ENCODE data around the gene PCDH9. TPM values are rescaled to one million over a fixed set of nuclear protein-coding genes. Genes with fewer than 3 reads are reported as not detected.

PCDH9 gene
- total RNA-seq, 1 donor from 2014 or later, result 9.8 TPM

- Mint-ChIP-seq H3K9me3 (ENCODE audit: low read depth) (no peaks in the 10 kb centered on the region), H3K4me3 (ENCODE audit: unreplicated experiment) (no peak overlapping the region), H3K4me1 (ENCODE audit: low read depth) (no peaks in the 10 kb centered on the region), H3K27me3 (ENCODE audit: low read depth) (no peaks in the 10 kb centered on the region), H3K36me3 (ENCODE audit: low read depth) (no peaks in the 10 kb centered on the region), H3K27ac (ENCODE audit: unreplicated experiment) (no peak overlapping the region)
- DNase-seq (ENCODE audit: low spot score), result no peak
- TF ChIP-seq, protein P1, sequence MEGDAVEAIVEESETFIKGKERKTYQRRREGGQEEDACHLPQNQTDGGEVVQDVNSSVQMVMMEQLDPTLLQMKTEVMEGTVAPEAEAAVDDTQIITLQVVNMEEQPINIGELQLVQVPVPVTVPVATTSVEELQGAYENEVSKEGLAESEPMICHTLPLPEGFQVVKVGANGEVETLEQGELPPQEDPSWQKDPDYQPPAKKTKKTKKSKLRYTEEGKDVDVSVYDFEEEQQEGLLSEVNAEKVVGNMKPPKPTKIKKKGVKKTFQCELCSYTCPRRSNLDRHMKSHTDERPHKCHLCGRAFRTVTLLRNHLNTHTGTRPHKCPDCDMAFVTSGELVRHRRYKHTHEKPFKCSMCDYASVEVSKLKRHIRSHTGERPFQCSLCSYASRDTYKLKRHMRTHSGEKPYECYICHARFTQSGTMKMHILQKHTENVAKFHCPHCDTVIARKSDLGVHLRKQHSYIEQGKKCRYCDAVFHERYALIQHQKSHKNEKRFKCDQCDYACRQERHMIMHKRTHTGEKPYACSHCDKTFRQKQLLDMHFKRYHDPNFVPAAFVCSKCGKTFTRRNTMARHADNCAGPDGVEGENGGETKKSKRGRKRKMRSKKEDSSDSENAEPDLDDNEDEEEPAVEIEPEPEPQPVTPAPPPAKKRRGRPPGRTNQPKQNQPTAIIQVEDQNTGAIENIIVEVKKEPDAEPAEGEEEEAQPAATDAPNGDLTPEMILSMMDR (IDR thresholded peaks at IDR 0.05), result no peak
Measured at GRCh38 chr13:66335626-66336025, 894.5 kb downstream of the PCDH9 start.

DNA sequence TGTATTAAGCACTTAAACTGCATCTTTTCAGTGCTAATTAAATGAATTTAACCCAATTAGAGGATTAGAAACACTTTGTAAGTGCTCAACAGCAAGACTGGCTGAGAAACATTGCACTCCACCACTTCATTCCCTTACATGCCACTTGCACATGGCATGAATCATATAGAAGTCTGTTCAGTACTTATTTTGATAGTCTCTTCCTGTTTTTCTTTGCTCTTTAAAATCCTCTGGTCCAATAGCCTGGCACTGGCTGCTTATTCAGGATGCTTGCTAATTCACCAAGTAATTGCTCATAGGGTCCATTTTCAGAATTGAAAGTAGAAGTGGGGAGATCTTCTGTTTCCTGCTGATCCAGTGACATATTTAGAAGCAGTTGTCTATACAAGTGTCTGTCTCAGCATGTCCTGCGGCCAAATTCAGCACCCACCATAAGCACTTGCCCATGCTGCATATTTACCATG lies 900.1 kb downstream of the PCDH9 start:
- H3K4me3 Mint-ChIP-seq (ENCODE audit: unreplicated experiment), result no peak overlapping the region
- H3K27ac Mint-ChIP-seq (ENCODE audit: unreplicated experiment), result peak overlapping the region; percentile 38
- no peaks in the 10 kb centered on the region for H3K36me3 Mint-ChIP-seq (ENCODE audit: low read depth)
- peaks cover 17% of the 10 kb centered on the region for H3K4me1 Mint-ChIP-seq (ENCODE audit: low read depth)
- no peaks in the 10 kb centered on the region for H3K9me3 Mint-ChIP-seq (ENCODE audit: low read depth)
- TF ChIP-seq, protein P1 (IDR thresholded peaks at IDR 0.05), result no peak
- H3K27me3 Mint-ChIP-seq (ENCODE audit: low read depth), result no peaks in the 10 kb centered on the region
- no peak for DNase-seq (ENCODE audit: low spot score)

DNA sequence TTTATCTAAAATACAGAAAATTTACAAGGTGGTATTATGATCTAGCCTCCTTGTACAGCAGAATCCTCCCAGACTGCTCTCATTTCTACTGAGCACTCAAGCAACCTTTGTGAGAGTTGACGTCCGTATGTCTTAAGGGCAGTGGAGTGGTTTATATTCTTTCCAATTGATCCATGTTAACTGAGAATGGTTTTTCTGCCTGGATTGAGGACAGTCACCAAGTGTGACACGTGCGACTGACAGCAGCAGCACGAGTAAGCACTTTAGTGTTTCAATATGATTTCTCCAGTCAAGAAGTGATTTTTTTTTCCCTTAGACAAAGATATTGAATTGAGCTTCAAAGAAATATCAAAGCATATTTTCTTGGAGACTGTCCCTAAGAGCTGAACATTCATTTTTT lies 901.7 kb downstream of the PCDH9 start:
- no peak for DNase-seq (ENCODE audit: low spot score)
- H3K9me3 Mint-ChIP-seq (ENCODE audit: low read depth), result no peaks in the 10 kb centered on the region
- H3K4me3 Mint-ChIP-seq (ENCODE audit: unreplicated experiment), result no peak overlapping the region
- TF ChIP-seq, protein P1 (IDR thresholded peaks at IDR 0.05), result no peak
- H3K27me3 Mint-ChIP-seq (ENCODE audit: low read depth), result no peaks in the 10 kb centered on the region
- no peak overlapping the region for H3K27ac Mint-ChIP-seq (ENCODE audit: unreplicated experiment)
- H3K36me3 Mint-ChIP-seq (ENCODE audit: low read depth), result no peaks in the 10 kb centered on the region
- H3K4me1 Mint-ChIP-seq (ENCODE audit: low read depth), result peaks cover 25% of the 10 kb centered on the region

GRCh38 chr13:66323745-66324347 lies 906.3 kb downstream of the PCDH9 start:
- H3K4me1 Mint-ChIP-seq (ENCODE audit: low read depth), result peaks cover 20% of the 10 kb centered on the region
- DNase-seq (ENCODE audit: low spot score), result no peak
- no peaks in the 10 kb centered on the region for H3K27me3 Mint-ChIP-seq (ENCODE audit: low read depth)
- TF ChIP-seq, protein P1 (IDR thresholded peaks at IDR 0.05), result no peak
- H3K4me3 Mint-ChIP-seq (ENCODE audit: unreplicated experiment), result no peak overlapping the region
- H3K27ac Mint-ChIP-seq (ENCODE audit: unreplicated experiment), result no peak overlapping the region
- no peaks in the 10 kb centered on the region for H3K36me3 Mint-ChIP-seq (ENCODE audit: low read depth)
- no peaks in the 10 kb centered on the region for H3K9me3 Mint-ChIP-seq (ENCODE audit: low read depth)

DNA sequence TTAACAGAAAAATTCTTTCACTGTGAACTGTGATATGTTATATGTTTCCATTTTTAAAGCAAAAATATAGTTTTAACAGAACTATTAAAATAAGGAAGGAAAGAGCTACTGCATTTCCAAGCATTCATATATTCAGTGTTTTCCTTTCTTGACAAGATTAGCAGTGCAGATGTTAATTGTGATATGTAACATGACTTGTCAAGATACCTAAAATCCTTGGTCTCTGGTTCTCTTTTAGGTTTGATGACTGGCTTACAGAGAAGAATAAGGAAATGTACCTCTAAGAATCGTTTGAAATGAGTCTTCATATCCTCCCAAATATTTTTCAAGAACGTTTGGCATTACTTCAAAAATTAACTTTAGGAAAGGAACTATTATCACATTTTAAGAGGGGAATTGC lies 907.2 kb downstream of the PCDH9 start:
- no peak overlapping the region for H3K27ac Mint-ChIP-seq (ENCODE audit: unreplicated experiment)
- no peaks in the 10 kb centered on the region for H3K27me3 Mint-ChIP-seq (ENCODE audit: low read depth)
- H3K4me1 Mint-ChIP-seq (ENCODE audit: low read depth), result peaks cover 20% of the 10 kb centered on the region
- no peak overlapping the region for H3K4me3 Mint-ChIP-seq (ENCODE audit: unreplicated experiment)
- H3K9me3 Mint-ChIP-seq (ENCODE audit: low read depth), result no peaks in the 10 kb centered on the region
- no peaks in the 10 kb centered on the region for H3K36me3 Mint-ChIP-seq (ENCODE audit: low read depth)
- DNase-seq (ENCODE audit: low spot score), result no peak
- TF ChIP-seq, protein P1 (IDR thresholded peaks at IDR 0.05), result no peak
